ENCODE data around the gene ITPRIPL2. TPM values are rescaled to one million over a fixed set of nuclear protein-coding genes. Genes with fewer than 3 reads are reported as not detected.
A peak's percentile ranks its signal among the peaks of the same experiment; 100 is the strongest.

The ITPRIPL2 gene
- total and polyA plus RNA-seq, 2 of the 13 experiments (the other 11 are each of a cell fraction or from before 2014, with no cell fraction given): 5.9 to 12.6 TPM

- no peak for TF ChIP-seq PBX3 (CRISPR knock-in tag; IDR thresholded peaks at IDR 0.05; ENCODE audit: borderline replicate concordance)
- no peak for TF ChIP-seq SMYD3 (CRISPR knock-in tag; IDR thresholded peaks at IDR 0.05)
- TF ChIP-seq KAT2B (IDR thresholded peaks at IDR 0.05; ENCODE audit: borderline replicate concordance, low read depth, low read length): 0 out of 2 replicates have a peak, but pooled peaks have one; percentile 17
- no peak; the same call in 1 of the 2 replicates for TF ChIP-seq ZNF3 (CRISPR knock-in tag; IDR thresholded peaks at IDR 0.05)
- TF ChIP-seq ZHX2 (IDR thresholded peaks at IDR 0.05; ENCODE audit: low read depth): peak; percentile 19; the same call in 1 of the 2 replicates
- TF ChIP-seq ZHX2 (CRISPR knock-in tag; IDR thresholded peaks at IDR 0.05; ENCODE audit: borderline replicate concordance): peak; percentile 55; the same call in 1 of the 2 replicates
- no peak for TF ChIP-seq TCF7L2 (IDR thresholded peaks at IDR 0.05; ENCODE audit: low read depth, low read length)
- no peak for TF ChIP-seq ARNT (IDR thresholded peaks at IDR 0.05)
- TF ChIP-seq SCMH1 (CRISPR knock-in tag; IDR thresholded peaks at IDR 0.05; ENCODE audit: borderline replicate concordance): no peak
- TF ChIP-seq ZNF75D (CRISPR knock-in tag; IDR thresholded peaks at IDR 0.05; ENCODE audit: borderline replicate concordance): no peak
- peak; percentile 73 for TF ChIP-seq TBL1XR1 (IDR thresholded peaks at IDR 0.05; ENCODE audit: borderline replicate concordance, low read length, partially characterized antibody)
- peak; percentile 99 for TF ChIP-seq KDM2A (CRISPR knock-in tag; IDR thresholded peaks at IDR 0.05; ENCODE audit: borderline replicate concordance, low read depth)
- no peak for TF ChIP-seq SRSF9 (IDR thresholded peaks at IDR 0.05; ENCODE audit: borderline replicate concordance, insufficient read depth, low read depth, low read length, poor library complexity, severe bottlenecking)
- TF ChIP-seq KDM1A (CRISPR knock-in tag; IDR thresholded peaks at IDR 0.05): peak; percentile 20; the same call in 1 of the 2 replicates
- no peak for TF ChIP-seq ZNF577 (CRISPR knock-in tag; IDR thresholded peaks at IDR 0.05; ENCODE audit: borderline replicate concordance, low read depth)
- no peak for TF ChIP-seq KDM5A (IDR thresholded peaks at IDR 0.05; ENCODE audit: borderline replicate concordance, low read length)
- peak; percentile 89; the same call in 1 of the 2 replicates for TF ChIP-seq ZSCAN29 (CRISPR knock-in tag; conservative IDR thresholded peaks at IDR 0.05)
- TF ChIP-seq NR0B2 (CRISPR knock-in tag; IDR thresholded peaks at IDR 0.05): 0 out of 2 replicates have a peak, but pooled peaks have one; percentile 62
- TF ChIP-seq ZSCAN25 (CRISPR knock-in tag; IDR thresholded peaks at IDR 0.05): no peak
- no peak for TF ChIP-seq ZFYVE20 (CRISPR knock-in tag; IDR thresholded peaks at IDR 0.05; ENCODE audit: borderline replicate concordance, low read depth)
- no peak for TF ChIP-seq ZFAT (CRISPR knock-in tag; conservative IDR thresholded peaks at IDR 0.05)
- no peak for TF ChIP-seq ZNF780A (CRISPR knock-in tag; IDR thresholded peaks at IDR 0.05)
Observed at GRCh38 chr16:19086322-19087199, 27.2 kb upstream of the ITPRIPL2 start (continued).

Data from HepG2 (cell line).